NB4 (cell line): Measurements from ENCODE around the gene CDC25A.

Experiments used
- CTCF ChIP-seq: IDR thresholded peaks from one replicate; pipeline ENCODE4 v1.5.1; 2012; ENCODE audit warnings: low read depth, low read length
- POLR2A ChIP-seq: IDR thresholded peaks from 2 replicates; pipeline ENCODE4 v1.6.1; 2011; ENCODE audit warnings: mild to moderate bottlenecking; ENCODE audit not compliant: insufficient read length; ENCODE audit errors: extremely low read depth

- no peak for TF ChIP-seq POLR2A
- no peak for TF ChIP-seq CTCF
Measured at GRCh38 chr3:48107227-48107626, 81.0 kb downstream of the CDC25A start.
